Esophagus squamous epithelium (tissue), 4 donors: ENCODE data around the gene CTNND2.

Experiments used
- POLR2A ChIP-seq, 4 donors: fragments of 450-650 bp; IDR thresholded peaks; one replicate each; pipeline ENCODE4 v1.6.1; 2017; ENCODE audit warnings: antibody characterized with exemption in 4 of 4, mild to moderate bottlenecking in 4 of 4, moderate library complexity in 3 of 4
- TF ChIP-seq, protein P1 (sequence below), 6 experiments: fragments of 450-650 bp in 4 of 6; fragments of 200-600 bp in 2 of 6; sonication (generic) in 2 of 6; IDR thresholded peaks; one replicate each; pipeline ENCODE4 v1.5.1; 2016 to 2019; ENCODE audit warnings: antibody characterized with exemption in 6 of 6, mild to moderate bottlenecking in 4 of 6, moderate library complexity in 4 of 6

DNA sequence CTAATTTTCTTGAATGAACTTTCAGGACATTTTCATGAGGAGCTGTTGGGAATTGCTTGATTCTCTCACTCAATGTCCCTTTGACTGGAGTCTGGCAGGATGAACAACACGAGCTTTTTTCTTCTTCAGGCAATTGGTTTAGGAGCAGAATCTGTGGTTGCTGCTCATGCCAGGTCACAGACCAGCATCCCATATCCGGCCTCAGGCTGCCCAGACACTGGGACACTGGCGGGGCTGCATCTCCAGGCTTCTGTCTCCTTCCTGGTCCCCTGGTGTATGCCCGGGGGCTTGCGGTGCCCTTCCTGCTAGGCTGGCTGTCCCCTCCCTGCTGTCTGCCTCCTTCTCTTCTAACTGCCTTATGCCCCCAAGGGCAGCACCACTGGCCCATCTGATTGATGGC is 831.7 kb downstream of the CTNND2 start:
- no peak for TF ChIP-seq POLR2A (IDR thresholded peaks at IDR 0.05)
- TF ChIP-seq, protein P1, sequence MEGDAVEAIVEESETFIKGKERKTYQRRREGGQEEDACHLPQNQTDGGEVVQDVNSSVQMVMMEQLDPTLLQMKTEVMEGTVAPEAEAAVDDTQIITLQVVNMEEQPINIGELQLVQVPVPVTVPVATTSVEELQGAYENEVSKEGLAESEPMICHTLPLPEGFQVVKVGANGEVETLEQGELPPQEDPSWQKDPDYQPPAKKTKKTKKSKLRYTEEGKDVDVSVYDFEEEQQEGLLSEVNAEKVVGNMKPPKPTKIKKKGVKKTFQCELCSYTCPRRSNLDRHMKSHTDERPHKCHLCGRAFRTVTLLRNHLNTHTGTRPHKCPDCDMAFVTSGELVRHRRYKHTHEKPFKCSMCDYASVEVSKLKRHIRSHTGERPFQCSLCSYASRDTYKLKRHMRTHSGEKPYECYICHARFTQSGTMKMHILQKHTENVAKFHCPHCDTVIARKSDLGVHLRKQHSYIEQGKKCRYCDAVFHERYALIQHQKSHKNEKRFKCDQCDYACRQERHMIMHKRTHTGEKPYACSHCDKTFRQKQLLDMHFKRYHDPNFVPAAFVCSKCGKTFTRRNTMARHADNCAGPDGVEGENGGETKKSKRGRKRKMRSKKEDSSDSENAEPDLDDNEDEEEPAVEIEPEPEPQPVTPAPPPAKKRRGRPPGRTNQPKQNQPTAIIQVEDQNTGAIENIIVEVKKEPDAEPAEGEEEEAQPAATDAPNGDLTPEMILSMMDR (IDR thresholded peaks at IDR 0.05): no peak
